RWPE2 (cell line): Measurements from ENCODE around the gene HOXA7.

Experiments
- ATAC-seq: fragments of 200-7000 bp; cut with Tn5 transposase; 3 replicates; pipeline ENCODE4 v1.9.1; 2021; ENCODE audit warnings: low read depth
- DNase-seq: peaks from one replicate; pipeline ENCODE4 v3.0.0-alpha.2; 2020; ENCODE audit warnings: low spot score
- H3K27ac ChIP-seq: fragments of 450-650 bp; 2 replicates; pipeline ENCODE4 v1.5.1; 2017; ENCODE audit warnings: mild to moderate bottlenecking; ENCODE audit not compliant: poor library complexity, severe bottlenecking
- H3K27me3 ChIP-seq: fragments of 250-450 bp; sonication (Bioruptor Pico); 2 replicates; pipeline ENCODE4 v1.5.1; 2021; ENCODE audit warnings: mild to moderate bottlenecking, moderate library complexity; ENCODE audit not compliant: insufficient read depth, poor library complexity, severe bottlenecking
- H3K36me3 ChIP-seq: fragments of 250-450 bp; sonication (Bioruptor Pico); 2 replicates; pipeline ENCODE4 v1.5.1; 2020; ENCODE audit warnings: low read depth, mild to moderate bottlenecking, moderate library complexity
- H3K4me1 ChIP-seq: fragments of 250-450 bp; sonication (Bioruptor Pico); 2 replicates; pipeline ENCODE4 v1.5.1; 2021; ENCODE audit warnings: mild to moderate bottlenecking, moderate library complexity; ENCODE audit not compliant: insufficient read depth, poor library complexity, severe bottlenecking
- H3K4me3 ChIP-seq: fragments of 250-450 bp; sonication (Bioruptor Pico); 2 replicates; pipeline ENCODE4 v1.5.1; 2021; ENCODE audit warnings: mild to moderate bottlenecking, moderate library complexity; ENCODE audit not compliant: severe bottlenecking
- H3K9me3 ChIP-seq: fragments of 250-450 bp; sonication (Bioruptor Pico); 2 replicates; pipeline ENCODE4 v1.5.1; 2021; ENCODE audit warnings: mild to moderate bottlenecking, moderate library complexity; ENCODE audit not compliant: severe bottlenecking
- TF ChIP-seq, protein P1 (sequence below): fragments of 450-650 bp; IDR thresholded peaks from one replicate; pipeline ENCODE4 v1.5.1; 2017; ENCODE audit warnings: mild to moderate bottlenecking, moderate library complexity; ENCODE audit not compliant: poor library complexity, severe bottlenecking

The HOXA7 gene

DNA sequence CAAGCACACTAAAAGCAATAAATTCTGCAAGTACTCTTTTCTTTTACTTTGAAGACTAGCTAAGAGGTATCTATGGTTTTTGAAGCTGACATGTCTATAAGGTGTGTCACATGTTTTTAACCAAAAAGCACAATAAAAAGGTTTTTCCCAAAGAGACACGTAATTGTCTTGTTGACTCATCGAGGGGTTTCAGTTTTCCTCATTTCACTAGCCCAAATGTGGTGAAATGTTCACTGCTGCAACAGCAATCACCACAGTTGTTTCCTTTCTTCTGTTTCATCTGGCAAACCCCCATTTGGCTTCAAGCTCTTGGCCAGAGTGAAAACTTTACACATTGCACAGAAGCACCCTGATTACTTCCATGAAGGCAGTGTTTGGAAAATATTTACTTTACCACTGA lies 22.1 kb downstream of the HOXA7 start:
- H3K27ac ChIP-seq = peak overlapping the region; percentile 21
- no peak overlapping the region for H3K4me3 ChIP-seq
- TF ChIP-seq, protein P1, sequence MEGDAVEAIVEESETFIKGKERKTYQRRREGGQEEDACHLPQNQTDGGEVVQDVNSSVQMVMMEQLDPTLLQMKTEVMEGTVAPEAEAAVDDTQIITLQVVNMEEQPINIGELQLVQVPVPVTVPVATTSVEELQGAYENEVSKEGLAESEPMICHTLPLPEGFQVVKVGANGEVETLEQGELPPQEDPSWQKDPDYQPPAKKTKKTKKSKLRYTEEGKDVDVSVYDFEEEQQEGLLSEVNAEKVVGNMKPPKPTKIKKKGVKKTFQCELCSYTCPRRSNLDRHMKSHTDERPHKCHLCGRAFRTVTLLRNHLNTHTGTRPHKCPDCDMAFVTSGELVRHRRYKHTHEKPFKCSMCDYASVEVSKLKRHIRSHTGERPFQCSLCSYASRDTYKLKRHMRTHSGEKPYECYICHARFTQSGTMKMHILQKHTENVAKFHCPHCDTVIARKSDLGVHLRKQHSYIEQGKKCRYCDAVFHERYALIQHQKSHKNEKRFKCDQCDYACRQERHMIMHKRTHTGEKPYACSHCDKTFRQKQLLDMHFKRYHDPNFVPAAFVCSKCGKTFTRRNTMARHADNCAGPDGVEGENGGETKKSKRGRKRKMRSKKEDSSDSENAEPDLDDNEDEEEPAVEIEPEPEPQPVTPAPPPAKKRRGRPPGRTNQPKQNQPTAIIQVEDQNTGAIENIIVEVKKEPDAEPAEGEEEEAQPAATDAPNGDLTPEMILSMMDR = no peak
- DNase-seq (no peak), ATAC-seq (peak; percentile 28)
- H3K4me1 ChIP-seq = peaks cover 27% of the 10 kb centered on the region
- no peaks in the 10 kb centered on the region for H3K27me3 ChIP-seq
- no peaks in the 10 kb centered on the region for H3K36me3 ChIP-seq
- H3K9me3 ChIP-seq = no peaks in the 10 kb centered on the region

DNA sequence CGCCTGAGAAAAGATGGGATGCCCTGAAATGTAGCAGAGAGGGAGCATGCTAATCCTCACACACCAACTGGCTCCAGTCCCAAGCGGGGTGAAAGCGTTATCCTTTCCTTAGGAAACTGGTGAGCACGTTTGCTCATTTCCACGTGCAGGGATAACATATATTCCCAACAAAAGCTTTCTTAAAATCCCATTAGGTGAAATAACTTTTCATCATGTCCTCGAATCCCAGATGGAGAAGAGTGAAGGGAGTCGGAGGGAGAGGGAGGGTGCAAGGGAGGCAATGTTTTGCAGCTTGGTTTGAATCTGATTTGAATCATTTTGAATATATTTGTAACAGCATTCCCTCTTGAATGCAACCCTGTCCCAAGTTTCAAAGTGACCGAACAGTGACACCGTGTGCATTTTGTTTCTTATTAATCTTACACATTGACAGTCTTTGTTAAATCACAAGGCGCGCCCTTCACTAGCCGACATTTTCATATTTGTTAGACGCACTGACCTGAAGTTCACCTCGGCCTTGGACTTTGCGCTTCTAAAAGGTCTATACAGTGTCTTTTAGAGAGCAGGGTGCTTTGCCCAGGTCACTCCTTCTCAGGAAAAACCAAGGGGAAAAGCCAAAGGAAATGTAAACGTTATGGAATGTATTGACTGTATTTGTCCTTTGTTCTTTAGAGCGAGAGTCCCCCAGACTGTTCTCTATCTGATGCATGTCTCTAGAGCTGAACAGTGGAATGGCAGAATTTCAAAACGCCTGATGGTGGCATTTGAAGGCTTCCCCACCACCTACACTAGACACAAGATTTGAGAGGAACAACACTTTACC lies 22.9 kb downstream of the HOXA7 start:
- DNase-seq (no peak), ATAC-seq (no peak)
- H3K27ac ChIP-seq = peak overlapping the region; percentile 21

GRCh38 chr7:27132978-27133377 lies 23.5 kb downstream of the HOXA7 start:
- DNase-seq (no peak), ATAC-seq (no peak)
- Histone ChIP-seq H3K36me3 (no peaks in the 10 kb centered on the region), H3K9me3 (no peaks in the 10 kb centered on the region), H3K27me3 (no peaks in the 10 kb centered on the region), H3K27ac (no peak overlapping the region), H3K4me3 (no peak overlapping the region), H3K4me1 (peaks cover 27% of the 10 kb centered on the region)
- TF ChIP-seq, protein P1 = no peak

More for the DNA sequence above, 22.9 kb downstream of the HOXA7 start:
- no peaks in the 10 kb centered on the region for H3K9me3 ChIP-seq
- TF ChIP-seq, protein P1 = no peak
- no peaks in the 10 kb centered on the region for H3K36me3 ChIP-seq
- H3K4me1 ChIP-seq = peaks cover 27% of the 10 kb centered on the region
- H3K27me3 ChIP-seq = no peaks in the 10 kb centered on the region
- H3K4me3 ChIP-seq = no peak overlapping the region

GRCh38 chr7:27132214-27132613 lies 24.3 kb downstream of the HOXA7 start:
- DNase-seq (no peak), ATAC-seq (no peak)
- H3K27me3 ChIP-seq = no peaks in the 10 kb centered on the region
- H3K36me3 ChIP-seq = no peaks in the 10 kb centered on the region
- H3K4me1 ChIP-seq = peaks cover 27% of the 10 kb centered on the region
- no peak overlapping the region for H3K4me3 ChIP-seq
- no peaks in the 10 kb centered on the region for H3K9me3 ChIP-seq
- H3K27ac ChIP-seq = no peak overlapping the region
- TF ChIP-seq, protein P1 = no peak

DNA sequence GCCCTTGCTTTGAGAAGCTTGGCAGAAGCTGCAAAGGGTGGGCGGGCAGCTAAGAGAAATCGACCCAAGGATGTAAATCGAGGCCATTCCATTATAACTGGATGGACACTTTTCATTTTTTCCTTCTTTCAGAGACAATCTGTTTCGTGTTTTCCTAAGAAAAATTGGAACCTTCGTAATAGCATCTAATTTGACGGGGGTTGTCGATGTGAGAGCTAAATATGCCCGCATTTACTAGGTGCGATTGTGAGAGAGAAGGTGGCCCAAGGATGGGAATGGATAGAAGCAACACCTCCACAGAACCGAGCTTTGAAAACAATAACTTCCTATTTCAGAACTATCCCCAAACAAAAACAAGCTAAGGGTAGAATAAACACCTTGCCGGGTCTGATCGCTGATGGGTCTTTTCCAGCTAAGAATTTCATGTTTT lies 25.1 kb downstream of the HOXA7 start:
- H3K4me1 ChIP-seq = peaks cover 27% of the 10 kb centered on the region
- no peaks in the 10 kb centered on the region for H3K27me3 ChIP-seq
- no peaks in the 10 kb centered on the region for H3K9me3 ChIP-seq
- no peaks in the 10 kb centered on the region for H3K36me3 ChIP-seq
- no peak for DNase-seq
- TF ChIP-seq, protein P1 = no peak
- ATAC-seq = no peak
- H3K4me3 ChIP-seq = peak overlapping the region; percentile 61
- peak overlapping the region; percentile 62 for H3K27ac ChIP-seq
